ENCODE measurements around the gene RPN2. TPM values are rescaled to one million over a fixed set of nuclear protein-coding genes. Genes with fewer than 3 reads are reported as not detected.

The RPN2 gene
- total RNA-seq, 1 donor from 2014 or later: 156 TPM

DNA sequence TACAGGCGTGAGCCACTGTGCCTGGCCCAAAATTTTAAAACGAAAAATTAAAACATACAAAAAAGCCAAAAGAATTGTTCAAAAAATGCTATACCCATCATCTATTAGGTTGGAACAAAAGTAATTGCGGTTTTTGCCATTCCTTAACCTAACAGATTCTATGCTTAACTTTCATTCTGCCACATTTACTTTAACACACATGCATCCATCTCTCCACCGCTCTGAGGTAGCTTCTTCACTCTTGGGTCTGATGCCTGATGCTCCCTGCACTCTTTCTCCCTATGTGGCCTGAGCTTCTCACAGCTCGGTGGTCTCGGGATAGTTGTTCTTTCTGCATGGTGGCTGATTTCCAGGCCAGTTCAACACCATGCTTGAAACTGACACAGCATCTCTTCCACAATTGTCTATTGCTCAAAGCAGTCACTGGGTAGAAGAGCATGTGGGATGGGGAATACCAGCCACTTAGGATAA lies 105.6 kb downstream of the RPN2 start:
- DNase-seq: no peak
- Mint-ChIP-seq H3K4me1 (ENCODE audit: low read depth, unreplicated experiment) (no peaks in the 10 kb centered on the region), H3K27me3 (ENCODE audit: unreplicated experiment) (peaks cover 5% of the 10 kb centered on the region), H3K9me3 (ENCODE audit: unreplicated experiment) (peaks cover 6% of the 10 kb centered on the region), H3K36me3 (ENCODE audit: unreplicated experiment) (no peaks in the 10 kb centered on the region), H3K4me3 (ENCODE audit: unreplicated experiment) (no peak overlapping the region), H3K27ac (ENCODE audit: unreplicated experiment) (no peak overlapping the region)
- TF ChIP-seq, protein P1, sequence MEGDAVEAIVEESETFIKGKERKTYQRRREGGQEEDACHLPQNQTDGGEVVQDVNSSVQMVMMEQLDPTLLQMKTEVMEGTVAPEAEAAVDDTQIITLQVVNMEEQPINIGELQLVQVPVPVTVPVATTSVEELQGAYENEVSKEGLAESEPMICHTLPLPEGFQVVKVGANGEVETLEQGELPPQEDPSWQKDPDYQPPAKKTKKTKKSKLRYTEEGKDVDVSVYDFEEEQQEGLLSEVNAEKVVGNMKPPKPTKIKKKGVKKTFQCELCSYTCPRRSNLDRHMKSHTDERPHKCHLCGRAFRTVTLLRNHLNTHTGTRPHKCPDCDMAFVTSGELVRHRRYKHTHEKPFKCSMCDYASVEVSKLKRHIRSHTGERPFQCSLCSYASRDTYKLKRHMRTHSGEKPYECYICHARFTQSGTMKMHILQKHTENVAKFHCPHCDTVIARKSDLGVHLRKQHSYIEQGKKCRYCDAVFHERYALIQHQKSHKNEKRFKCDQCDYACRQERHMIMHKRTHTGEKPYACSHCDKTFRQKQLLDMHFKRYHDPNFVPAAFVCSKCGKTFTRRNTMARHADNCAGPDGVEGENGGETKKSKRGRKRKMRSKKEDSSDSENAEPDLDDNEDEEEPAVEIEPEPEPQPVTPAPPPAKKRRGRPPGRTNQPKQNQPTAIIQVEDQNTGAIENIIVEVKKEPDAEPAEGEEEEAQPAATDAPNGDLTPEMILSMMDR (IDR thresholded peaks at IDR 0.05; ENCODE audit: partially characterized antibody, unreplicated experiment): no peak

DNA sequence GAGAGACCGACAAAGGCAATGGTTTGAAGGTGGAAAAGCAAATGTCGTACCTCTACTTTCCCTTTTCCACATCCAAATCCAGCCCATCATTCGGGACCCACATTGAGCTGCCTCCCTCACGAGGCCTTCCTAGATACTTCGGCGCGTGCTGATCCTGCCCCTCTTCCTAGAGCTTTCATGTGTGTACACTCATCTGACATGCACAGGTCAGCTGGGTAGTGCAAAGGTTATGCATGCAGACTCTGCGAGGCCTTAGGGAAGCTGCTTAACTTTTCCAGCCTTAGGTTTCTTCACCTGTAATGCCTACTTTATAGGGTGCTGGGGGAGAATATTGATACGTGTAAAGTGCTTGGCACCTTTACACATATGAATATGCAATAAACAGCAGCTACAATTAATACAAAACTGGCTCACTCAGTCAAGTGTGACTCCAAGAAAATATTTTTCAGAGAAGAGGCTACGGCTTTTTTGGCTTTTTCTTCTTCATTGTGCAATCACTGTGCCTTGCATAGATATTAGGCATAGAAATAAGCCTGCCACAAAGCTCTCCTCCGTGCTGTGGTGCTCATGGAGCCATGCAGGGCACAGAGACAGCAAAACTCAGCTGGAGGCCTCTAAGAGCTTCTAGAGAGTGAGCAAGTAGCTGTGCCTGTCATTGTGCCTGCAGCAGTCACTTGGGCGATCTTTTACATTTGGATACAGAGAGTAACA lies 106.7 kb downstream of the RPN2 start:
- TF ChIP-seq, protein P1 (IDR thresholded peaks at IDR 0.05; ENCODE audit: partially characterized antibody, unreplicated experiment): no peak
- Mint-ChIP-seq H3K4me1 (ENCODE audit: low read depth, unreplicated experiment) (no peaks in the 10 kb centered on the region), H3K36me3 (ENCODE audit: unreplicated experiment) (no peaks in the 10 kb centered on the region), H3K9me3 (ENCODE audit: unreplicated experiment) (peaks cover 6% of the 10 kb centered on the region), H3K4me3 (ENCODE audit: unreplicated experiment) (no peak overlapping the region), H3K27ac (ENCODE audit: unreplicated experiment) (no peak overlapping the region), H3K27me3 (ENCODE audit: unreplicated experiment) (peaks cover 5% of the 10 kb centered on the region)
- DNase-seq: no peak

DNA sequence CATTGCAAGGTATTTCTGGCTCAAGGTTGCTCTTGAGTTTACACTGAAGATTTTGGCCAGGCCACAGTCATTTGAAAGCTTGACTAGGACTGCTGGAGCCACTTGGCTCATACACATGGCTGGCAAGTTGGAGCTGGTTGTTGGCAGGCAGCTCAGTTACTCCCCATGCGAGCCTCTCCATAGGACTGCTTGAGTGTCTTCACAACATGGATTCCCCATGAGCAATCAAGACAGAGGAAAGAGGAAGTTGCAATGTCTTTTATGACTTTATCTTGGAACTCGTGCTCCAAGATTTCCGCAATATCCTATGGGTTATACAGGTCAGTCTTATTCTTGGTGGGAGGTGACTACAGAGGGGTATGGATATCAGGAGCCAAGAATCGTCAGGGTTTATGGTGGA lies 109.0 kb downstream of the RPN2 start:
- no peaks in the 10 kb centered on the region for H3K4me1 Mint-ChIP-seq (ENCODE audit: low read depth, unreplicated experiment)
- H3K4me3 Mint-ChIP-seq (ENCODE audit: unreplicated experiment): no peak overlapping the region
- no peak for DNase-seq
- H3K36me3 Mint-ChIP-seq (ENCODE audit: unreplicated experiment): peaks cover 4% of the 10 kb centered on the region
- H3K9me3 Mint-ChIP-seq (ENCODE audit: unreplicated experiment): peaks cover 4% of the 10 kb centered on the region
- peaks cover 5% of the 10 kb centered on the region for H3K27me3 Mint-ChIP-seq (ENCODE audit: unreplicated experiment)
- TF ChIP-seq, protein P1 (IDR thresholded peaks at IDR 0.05; ENCODE audit: partially characterized antibody, unreplicated experiment): no peak
- no peak overlapping the region for H3K27ac Mint-ChIP-seq (ENCODE audit: unreplicated experiment)

DNA sequence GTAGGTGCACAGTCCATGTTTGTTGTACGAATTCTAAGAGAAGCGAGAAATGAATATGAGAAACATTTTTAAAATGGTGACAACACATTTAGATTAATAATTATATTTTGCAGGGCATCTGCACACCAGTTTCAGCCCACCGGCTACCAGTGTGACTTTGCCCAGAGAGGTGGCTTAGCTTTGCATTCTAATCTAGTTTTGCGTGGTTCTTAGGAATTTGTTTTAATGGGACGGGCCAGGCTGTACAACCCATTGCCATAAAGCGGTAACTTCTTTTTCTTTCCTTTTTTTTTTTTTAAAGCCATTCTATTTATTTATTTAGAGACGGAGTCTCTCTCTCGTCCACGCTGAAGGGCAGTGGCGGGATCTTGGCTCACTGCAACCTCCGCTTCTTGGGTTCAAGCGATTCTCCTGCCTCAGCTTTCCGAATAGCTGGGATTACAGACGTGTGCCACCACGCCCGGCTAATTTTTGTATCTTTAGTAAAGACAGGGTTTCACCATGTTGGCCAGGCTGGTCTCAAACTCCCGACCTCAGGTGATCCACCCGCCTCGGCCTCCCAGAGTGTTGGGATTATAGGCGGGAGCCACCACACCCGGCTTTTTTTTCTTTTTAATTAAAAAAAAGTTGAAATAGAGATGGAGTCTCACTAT lies 111.2 kb downstream of the RPN2 start:
- peaks cover 3% of the 10 kb centered on the region for H3K4me1 Mint-ChIP-seq (ENCODE audit: low read depth, unreplicated experiment)
- DNase-seq: no peak
- peaks cover 10% of the 10 kb centered on the region for H3K36me3 Mint-ChIP-seq (ENCODE audit: unreplicated experiment)
- TF ChIP-seq, protein P1 (IDR thresholded peaks at IDR 0.05; ENCODE audit: partially characterized antibody, unreplicated experiment): no peak
- peak overlapping the region; percentile 48 for H3K27ac Mint-ChIP-seq (ENCODE audit: unreplicated experiment)
- peaks cover 4% of the 10 kb centered on the region for H3K9me3 Mint-ChIP-seq (ENCODE audit: unreplicated experiment)
- H3K4me3 Mint-ChIP-seq (ENCODE audit: unreplicated experiment): peak overlapping the region; percentile 87
- peaks cover 5% of the 10 kb centered on the region for H3K27me3 Mint-ChIP-seq (ENCODE audit: unreplicated experiment)

Other genes with a start within 250 kb of the RPN2 start
- 30.8 TPM for gene SAMHD1, start 227.6 kb upstream of the RPN2 start, total RNA-seq (ENCODE audit: unreplicated experiment)
- 4.9 TPM for gene RBL1, start 83.3 kb upstream of the RPN2 start, total RNA-seq (ENCODE audit: unreplicated experiment)
- 2.6 TPM for gene MROH8, start 218 bp downstream of the RPN2 start, total RNA-seq (ENCODE audit: unreplicated experiment)
- gene GHRH, start 82.5 kb downstream of the RPN2 start, total RNA-seq (ENCODE audit: unreplicated experiment): not detected
- 27.9 TPM for gene MANBAL, start 110.3 kb downstream of the RPN2 start, total RNA-seq (ENCODE audit: unreplicated experiment)
- 39.2 TPM for gene SRC, start 166.8 kb downstream of the RPN2 start, total RNA-seq (ENCODE audit: unreplicated experiment)

All from glutamatergic neuron (in vitro differentiated cells).